ENCODE results near the gene FOLR2. TPM values are rescaled to one million over a fixed set of nuclear protein-coding genes. Genes with fewer than 3 reads are reported as not detected.

FOLR2 gene
- total and polyA plus RNA-seq, 2 of the 8 experiments (the other 6 are each of a cell fraction or from before 2014, with no cell fraction given): not detected

- WGBS, 2 experiments (ENCODE audit: extremely low coverage in 1 of 2, insufficient coverage in 1 of 2, insufficient read length in 1 of 2, insufficient replicate concordance in 2 of 2, low coverage in 1 of 2, low lambda C conversion rate in 2 of 2, missing lambda C conversion rate in 1 of 2): 82% methylated on average over 7 of the region's 7 CpGs; no CpG with 5 or more reads in 1 of the 2 experiments
Observed at GRCh38 chr11:72228844-72229231, 12.2 kb downstream of the FOLR2 start.

More at GRCh38 chr11:72228844-72229231, 12.2 kb downstream of the FOLR2 start:
- no peak overlapping the region for H2BK5ac ChIP-seq (ENCODE audit: low read depth, low read length)
- H2BK15ac ChIP-seq (ENCODE audit: low read length): no peak overlapping the region
- H4K5ac ChIP-seq (ENCODE audit: insufficient read length, low read depth, low read length): no peak overlapping the region
- H3K18ac ChIP-seq (ENCODE audit: extremely low read depth, low read length): no peak overlapping the region
- no peak overlapping the region for H3K4ac ChIP-seq (replicated peaks; ENCODE audit: insufficient read length, low read depth, low read length)
- no peak overlapping the region for H2BK120ac ChIP-seq (replicated peaks; ENCODE audit: low read depth, low read length)
- H3K56ac ChIP-seq (replicated peaks; ENCODE audit: insufficient read length, low read depth, low read length): no peak overlapping the region
- no peak overlapping the region for H2BK12ac ChIP-seq (ENCODE audit: low read depth, low read length)
- peaks cover 0 to 11% of the 10 kb centered on the region in 2 experiments; a peak in 2 of 4 replicates for H3K79me2 ChIP-seq (ENCODE audit: control insufficient read depth in 1 of 2, insufficient read depth in 2 of 2, low read length in 2 of 2)
- H3K9ac ChIP-seq (replicated peaks in 1 of 4; ENCODE audit: extremely low read depth in 1 of 4, low read depth in 3 of 4, low read length in 3 of 4): no peak overlapping the region
- no peak overlapping the region for H4K91ac ChIP-seq (replicated peaks; ENCODE audit: insufficient read length, low read length)
- H4K8ac ChIP-seq (ENCODE audit: extremely low read depth, insufficient read depth, low read length): no peak overlapping the region
- H3K4me1 ChIP-seq (replicated peaks in 1 of 4; ENCODE audit: control insufficient read depth in 3 of 4, insufficient read depth in 4 of 4, low read length in 3 of 4): peaks cover 0 to 5% (median 3%) of the 10 kb centered on the region in 4 experiments; a peak in 4 of 7 replicates
- POLR2A ChIA-PET (ENCODE audit: partially characterized antibody): interaction anchor here (0.7 to 9.9 kb wide), 4 partner anchors 9 to 123 kb away, joined by 3 to 160 read pairs (median 3); partner anchors contain the start of gene ANAPC15
- H4K20me1 ChIP-seq (replicated peaks in 1 of 2; ENCODE audit: control insufficient read depth in 1 of 2, insufficient read depth in 2 of 2, low read length in 2 of 2): peaks cover 10 to 25% of the 10 kb centered on the region in 2 experiments
- H3K79me1 ChIP-seq (ENCODE audit: low read depth, low read length): peaks cover 10% of the 10 kb centered on the region
- CTCF ChIA-PET (ENCODE audit: partially characterized antibody): interaction anchor here (0.6 to 8.3 kb wide), 10 partner anchors 8 to 417 kb away, joined by 3 to 72 read pairs (median 4); no protein-coding TSS in a partner anchor
- peaks cover 20 to 56% (median 42%) of the 10 kb centered on the region in 4 experiments for H3K36me3 ChIP-seq (ENCODE audit: control insufficient read depth in 2 of 4, insufficient read depth in 4 of 4, low read length in 3 of 4)
- no peak overlapping the region for H2AFZ ChIP-seq (ENCODE audit: low read length)
- no peak overlapping the region for H2AK5ac ChIP-seq (ENCODE audit: low read depth, low read length)
- H3K23me2 ChIP-seq (ENCODE audit: low read depth, low read length): peaks cover 15% of the 10 kb centered on the region
- no peak overlapping the region for H3K4me3 ChIP-seq (ENCODE audit: extremely low read depth in 1 of 4, insufficient read depth in 2 of 4, low read depth in 3 of 4, low read length in 4 of 4)
- FAIRE-seq (no peak), DNase-seq (ENCODE audit: low read depth in 1 of 2, low spot score in 2 of 2) (no peak)
- H3K27me3 ChIP-seq (replicated peaks in 1 of 4; ENCODE audit: control insufficient read depth in 3 of 4, extremely low read depth in 1 of 4, insufficient read depth in 3 of 4, low read length in 3 of 4): no peaks in the 10 kb centered on the region
- no peak overlapping the region for H3K14ac ChIP-seq (ENCODE audit: insufficient read length)
- H3K4me2 ChIP-seq (ENCODE audit: insufficient read depth in 1 of 2, low read depth in 2 of 2, low read length in 2 of 2): no peak overlapping the region
- no peak overlapping the region for H3K23ac ChIP-seq (ENCODE audit: insufficient read length)
- no peak overlapping the region for H2BK20ac ChIP-seq (ENCODE audit: low read length)
- no peaks in the 10 kb centered on the region for H3K9me3 ChIP-seq (ENCODE audit: insufficient read depth in 2 of 2, low read depth in 1 of 2, low read length in 1 of 2)
- no peak overlapping the region for H3K27ac ChIP-seq (ENCODE audit: low read depth, low read length)

All from H1 (cell line).